HepG2 (cell line): ENCODE data around the gene MYO1C.

Experiments
- ARNTL ChIP-seq: sonication (generic); formaldehyde crosslinking; IDR thresholded peaks from 2 replicates; pipeline ENCODE4 v1.4.0; 2020; ENCODE audit warnings: mild to moderate bottlenecking, missing genetic modification reagents
- CENPT ChIP-seq: sonication (generic); formaldehyde crosslinking; IDR thresholded peaks from 2 replicates; pipeline ENCODE4 v1.8.0; 2022; ENCODE audit warnings: low read depth, mild to moderate bottlenecking, moderate library complexity, missing genetic modification reagents
- CTCF ChIP-seq: sonication (generic); formaldehyde crosslinking; IDR thresholded peaks from 2 replicates; pipeline ENCODE4 v1.5.0; 2020; ENCODE audit warnings: mild to moderate bottlenecking, missing genetic modification reagents, moderate library complexity
- IKZF1 ChIP-seq: fragments of 450-650 bp; IDR thresholded peaks from 2 replicates; pipeline ENCODE4 v1.7.1; 2016
- POLR2A ChIP-seq, 2 experiments: IDR thresholded peaks; 2 replicates each; pipeline ENCODE4 v1.6.1; 2011; ENCODE audit warnings: low read depth in 2 of 2, low read length in 2 of 2, mild to moderate bottlenecking in 1 of 2, moderate library complexity in 1 of 2; ENCODE audit not compliant: insufficient read depth in 1 of 2
- POLR2AphosphoS5 ChIP-seq: IDR thresholded peaks from 2 replicates; pipeline ENCODE4 v1.6.1; 2012; ENCODE audit warnings: low read depth, low read length
- ZFAT ChIP-seq: sonication (generic); formaldehyde crosslinking; conservative IDR thresholded peaks from 2 replicates; pipeline ENCODE4 v1.8.1; 2023; ENCODE audit warnings: missing genetic modification reagents, inconsistent platforms
- ZNF10 ChIP-seq: sonication (generic); formaldehyde crosslinking; IDR thresholded peaks from 2 replicates; pipeline ENCODE4 v1.4.0; 2020; ENCODE audit warnings: mild to moderate bottlenecking, low read depth, missing genetic modification reagents, borderline replicate concordance
- ZNF207 ChIP-seq: fragments of 450-650 bp; IDR thresholded peaks from 2 replicates; pipeline ENCODE4 v1.6.1; 2016; ENCODE audit warnings: antibody characterized with exemption, borderline replicate concordance
- ZNF280B ChIP-seq: sonication (generic); formaldehyde crosslinking; IDR thresholded peaks from 2 replicates; pipeline ENCODE4 v1.5.0; 2020; ENCODE audit warnings: missing genetic modification reagents, mild to moderate bottlenecking, borderline replicate concordance
- ZNF704 ChIP-seq: sonication (generic); formaldehyde crosslinking; IDR thresholded peaks from 2 replicates; pipeline ENCODE4 v1.8.1; 2023; ENCODE audit warnings: mild to moderate bottlenecking, inconsistent platforms, moderate library complexity, missing genetic modification reagents, borderline replicate concordance

DNA sequence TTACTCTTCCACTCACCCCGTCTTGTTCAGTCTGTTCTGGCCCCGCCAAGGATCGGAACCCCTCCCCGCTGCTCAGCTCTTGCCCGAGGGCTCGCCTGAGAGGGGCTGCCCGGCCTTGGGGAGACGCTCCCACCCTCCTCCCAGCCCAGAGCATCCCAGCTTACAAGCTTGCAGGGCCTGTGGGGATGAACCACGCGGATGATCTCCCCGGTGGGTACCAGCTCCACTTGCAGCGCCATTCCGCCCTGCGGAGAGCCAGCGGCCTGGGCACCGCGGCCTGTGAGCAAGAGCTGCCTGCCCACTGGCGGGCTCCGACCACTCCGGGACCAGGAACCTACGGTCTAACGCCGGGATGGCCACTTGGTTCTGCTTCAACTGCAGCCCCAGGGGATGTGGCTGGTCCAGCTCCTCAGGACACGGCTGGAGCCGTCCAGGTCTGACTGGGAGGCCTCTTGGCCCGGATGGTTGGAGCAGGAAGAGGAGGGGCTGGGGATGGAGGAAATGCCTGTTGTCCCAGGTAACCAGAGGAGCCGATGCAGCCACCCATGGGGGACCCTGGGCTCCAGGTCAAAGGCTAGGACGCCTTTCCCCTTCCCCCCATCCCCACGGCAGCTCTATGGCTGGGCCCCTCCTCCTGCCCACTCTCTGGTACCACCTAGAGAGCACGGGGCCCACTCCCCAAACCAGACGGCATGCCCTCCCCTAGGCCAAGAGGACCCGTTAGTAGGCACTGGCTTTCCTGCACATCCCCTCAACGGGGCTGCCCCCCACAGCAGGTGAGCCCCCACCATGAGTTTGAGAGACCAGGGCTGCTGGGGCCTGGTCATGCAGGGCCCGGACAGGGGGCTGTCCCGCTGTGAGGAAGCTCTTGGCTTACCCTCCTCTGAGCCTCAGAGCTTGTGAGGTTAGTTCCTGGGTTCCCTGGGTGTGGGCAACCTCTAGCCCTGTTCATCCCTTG is at the start of gene MYO1C:
- TF ChIP-seq ZNF10 = no peak
- no peak for TF ChIP-seq CTCF (CRISPR knock-in tag)
- no peak for TF ChIP-seq ZNF207
- no peak for TF ChIP-seq IKZF1
- no peak for TF ChIP-seq POLR2AphosphoS5
- no peak for TF ChIP-seq CENPT
- no peak for TF ChIP-seq ARNTL (CRISPR knock-in tag)
- TF ChIP-seq ZFAT (CRISPR knock-in tag) = no peak
- TF ChIP-seq ZNF704 (CRISPR knock-in tag) = 0 out of 2 replicates have a peak, but pooled peaks have one; percentile 28
- 0 out of 2 replicates have a peak, but pooled peaks have one; percentile 46 for TF ChIP-seq ZNF280B (CRISPR knock-in tag)
- no peak for TF ChIP-seq POLR2A (IDR thresholded peaks at IDR 0.05; ENCODE audit: insufficient read depth in 1 of 2, low read depth in 2 of 2, low read length in 2 of 2)
